Activated CD4-positive, alpha-beta T cell treated with anti-CD3 and anti-CD28 coated beads, Interleukin-2, Interleukin-6, amounts not matched to agents 100 ng/mL and 50 ng/mL, durations not matched to agents 16 hours and 8 hours (primary cell): ENCODE data around the gene ATP7A.
"Not testable (repeated sequence)": the region's sequence is repeated elsewhere in the genome, so short reads cannot be mapped to it uniquely, and the experiment has no call there.

Experiments used
- DNase-seq: peaks from one replicate; pipeline ENCODE4 v3.0.0-alpha.2; 2020

The ATP7A gene

GRCh38 chrX:78042601-78043000, 132.1 kb downstream of the ATP7A start:
- no peak for DNase-seq

GRCh38 chrX:78046362-78046761, 135.9 kb downstream of the ATP7A start:
- no peak for DNase-seq

DNA sequence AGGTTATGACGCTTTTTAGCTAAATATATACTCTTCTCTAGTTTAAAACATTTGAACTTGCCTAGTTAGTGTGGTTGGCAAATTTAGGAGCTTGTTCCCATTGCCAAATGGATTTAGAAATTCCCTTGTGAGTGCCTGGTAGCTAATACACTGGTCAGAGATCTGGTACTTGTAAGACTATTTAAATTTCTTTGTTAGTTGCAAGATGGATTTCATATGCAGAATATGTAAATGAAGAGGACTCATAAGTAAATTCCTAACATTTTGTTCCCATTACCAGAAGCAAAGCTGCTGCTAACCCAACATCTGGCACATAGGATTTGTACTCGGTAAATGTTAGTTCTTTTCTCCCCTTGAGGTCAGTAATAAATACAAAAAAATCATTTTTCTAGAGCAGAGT, 137.6 kb downstream of the ATP7A start:
- DNase-seq = no peak

GRCh38 chrX:78063687-78064086, 153.2 kb downstream of the ATP7A start:
- no peak for DNase-seq

DNA sequence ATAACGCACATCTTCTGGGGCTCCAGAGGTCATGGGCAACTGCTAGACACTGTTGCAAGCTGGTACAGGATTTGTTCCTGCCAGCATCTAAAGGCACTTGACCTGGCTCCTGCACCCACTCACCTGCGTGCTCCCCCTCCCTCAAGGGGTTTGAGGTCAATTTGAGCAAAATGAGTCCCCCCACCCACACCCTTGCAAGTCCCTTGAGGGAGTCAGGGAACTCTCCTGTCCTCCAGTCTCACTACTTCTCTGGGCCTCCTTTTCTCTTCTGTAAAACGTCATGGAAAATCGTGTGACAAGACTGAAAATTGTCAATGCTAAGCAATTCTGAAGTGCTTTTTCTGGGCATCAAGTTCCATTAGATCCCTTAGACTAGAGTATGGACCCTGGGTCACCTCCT, 153.7 kb downstream of the ATP7A start:
- DNase-seq = no peak

GRCh38 chrX:78064698-78065601, 154.5 kb downstream of the ATP7A start:
- peak; percentile 78 for DNase-seq

DNA sequence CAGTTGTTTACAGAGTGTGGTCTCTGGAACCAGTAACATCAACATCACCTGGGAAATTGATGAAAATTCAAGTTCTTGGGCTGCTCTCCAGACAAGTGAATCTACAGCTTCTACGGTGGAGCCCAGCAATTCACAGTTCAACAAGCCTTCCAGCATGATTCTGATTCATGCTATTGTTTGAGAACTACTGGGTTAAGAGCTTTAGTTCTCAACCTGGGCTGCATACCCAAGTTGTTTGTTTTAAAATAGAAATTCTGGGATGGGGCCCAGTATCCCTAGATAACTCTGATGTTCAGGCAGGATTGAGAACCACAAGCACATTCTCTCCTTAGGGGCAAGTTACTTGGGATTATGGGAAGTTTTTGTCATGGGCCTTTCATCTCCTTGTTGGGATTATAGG, 155.6 kb downstream of the ATP7A start:
- DNase-seq = no peak

DNA sequence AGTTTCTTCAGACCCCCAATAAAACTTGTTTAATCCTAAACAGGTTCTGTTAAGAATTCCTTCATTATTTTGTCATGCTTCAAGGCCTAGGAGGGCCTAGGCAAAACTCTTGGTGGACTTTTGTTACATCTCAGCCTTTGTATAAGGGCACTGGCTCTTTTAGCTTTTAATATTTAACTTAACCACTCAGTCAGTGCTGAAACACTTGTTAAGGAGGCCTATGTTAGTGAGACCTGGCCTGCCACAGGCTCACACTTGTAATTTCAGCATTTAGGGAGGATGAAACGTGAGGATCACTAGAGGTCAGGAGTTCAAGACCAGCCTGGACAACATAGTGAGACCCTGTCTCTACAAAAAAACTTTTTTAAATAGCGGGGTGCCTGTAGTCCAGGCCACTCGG, 160.8 kb downstream of the ATP7A start:
- DNase-seq = no peak

GRCh38 chrX:78073147-78074077, 162.9 kb downstream of the ATP7A start:
- peak; percentile 36 for DNase-seq

- no peak for DNase-seq
Measured at GRCh38 chrX:78074088-78074487, 163.6 kb downstream of the ATP7A start.

DNA sequence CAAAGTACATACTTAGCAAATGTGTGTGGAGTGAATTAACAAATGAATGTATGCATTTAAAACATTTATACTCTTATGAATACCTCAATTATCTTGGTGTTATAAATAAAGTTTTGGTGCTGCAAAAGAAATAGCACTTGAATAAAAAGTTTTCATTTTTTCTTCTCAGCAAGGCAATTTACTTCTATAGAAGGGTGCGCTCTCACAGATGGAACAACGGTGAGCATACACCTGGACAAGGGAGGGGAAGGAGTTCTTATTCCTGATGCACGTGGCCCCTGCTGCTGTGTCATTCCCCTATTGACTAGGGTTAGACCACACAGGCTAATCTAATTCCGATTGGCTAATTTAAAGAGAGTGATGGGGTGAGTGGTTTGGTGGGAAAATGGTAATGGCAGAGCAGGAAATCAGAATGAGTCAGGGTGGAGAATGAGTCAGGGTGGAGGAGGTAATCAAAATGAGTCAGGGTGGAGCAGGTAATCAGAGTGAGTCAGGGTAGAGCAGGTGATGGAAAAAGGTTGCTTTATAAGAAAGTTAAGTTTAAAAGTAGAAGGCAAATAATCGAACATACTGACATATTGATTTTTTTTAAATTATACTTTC, 165.4 kb downstream of the ATP7A start:
- DNase-seq = peak; percentile 71

DNA sequence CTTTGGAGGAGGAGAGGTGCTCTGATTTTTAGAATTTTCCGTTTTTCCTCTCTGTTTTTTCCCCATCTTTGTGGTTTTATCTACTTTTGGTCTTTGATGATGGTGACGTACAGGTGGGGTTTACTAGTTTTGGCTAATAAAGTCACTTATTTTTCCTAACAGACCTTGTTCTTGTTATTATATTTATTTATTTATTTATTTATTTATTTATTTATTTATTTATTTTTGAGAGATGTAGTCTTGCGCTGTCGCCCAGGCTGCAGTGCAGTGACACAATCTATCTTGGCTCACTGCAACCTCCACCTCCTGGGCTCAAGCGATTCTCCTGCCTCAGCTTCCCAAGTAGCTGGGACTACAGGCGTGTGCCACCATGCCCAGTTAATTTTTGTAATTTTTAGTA, 170.9 kb downstream of the ATP7A start:
- DNase-seq = not testable (repeated sequence)

- peak; percentile 23 for DNase-seq
Measured at GRCh38 chrX:78092296-78092695, 181.8 kb downstream of the ATP7A start.

GRCh38 chrX:78098108-78098507, 187.6 kb downstream of the ATP7A start:
- no peak for DNase-seq
